Activated T-cell treated with anti-CD3 and anti-CD28 coated beads for 48 hours (primary cell): ENCODE results near the gene SSH2.
"Not testable (repeated sequence)": the region's sequence is repeated elsewhere in the genome, so short reads cannot be mapped to it uniquely, and the experiment has no call there.

Source experiments
- DNase-seq: peaks from one replicate; pipeline ENCODE4 v3.0.0-alpha.2; 2020; ENCODE audit warnings: low read depth

The SSH2 gene

DNA sequence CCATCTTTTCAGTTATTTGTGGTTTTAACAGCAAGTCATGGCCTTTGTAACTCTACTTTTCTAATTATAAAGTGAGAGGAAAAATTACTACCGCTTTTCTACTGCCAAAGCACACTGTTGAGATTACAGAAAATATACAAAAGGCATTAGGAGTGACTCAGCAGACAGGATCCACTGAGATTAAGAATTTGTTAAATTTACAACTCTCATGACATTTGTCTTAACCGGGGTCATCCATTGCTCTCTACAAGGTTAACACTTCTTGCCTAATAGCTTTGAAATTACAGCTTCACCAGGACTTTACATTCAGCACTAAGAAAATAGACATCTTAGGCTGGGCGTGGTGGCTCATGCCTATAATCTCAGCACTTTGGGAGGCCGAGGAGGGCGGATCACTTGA lies 93.4 kb downstream of the SSH2 start:
- DNase-seq, result no peak

DNA sequence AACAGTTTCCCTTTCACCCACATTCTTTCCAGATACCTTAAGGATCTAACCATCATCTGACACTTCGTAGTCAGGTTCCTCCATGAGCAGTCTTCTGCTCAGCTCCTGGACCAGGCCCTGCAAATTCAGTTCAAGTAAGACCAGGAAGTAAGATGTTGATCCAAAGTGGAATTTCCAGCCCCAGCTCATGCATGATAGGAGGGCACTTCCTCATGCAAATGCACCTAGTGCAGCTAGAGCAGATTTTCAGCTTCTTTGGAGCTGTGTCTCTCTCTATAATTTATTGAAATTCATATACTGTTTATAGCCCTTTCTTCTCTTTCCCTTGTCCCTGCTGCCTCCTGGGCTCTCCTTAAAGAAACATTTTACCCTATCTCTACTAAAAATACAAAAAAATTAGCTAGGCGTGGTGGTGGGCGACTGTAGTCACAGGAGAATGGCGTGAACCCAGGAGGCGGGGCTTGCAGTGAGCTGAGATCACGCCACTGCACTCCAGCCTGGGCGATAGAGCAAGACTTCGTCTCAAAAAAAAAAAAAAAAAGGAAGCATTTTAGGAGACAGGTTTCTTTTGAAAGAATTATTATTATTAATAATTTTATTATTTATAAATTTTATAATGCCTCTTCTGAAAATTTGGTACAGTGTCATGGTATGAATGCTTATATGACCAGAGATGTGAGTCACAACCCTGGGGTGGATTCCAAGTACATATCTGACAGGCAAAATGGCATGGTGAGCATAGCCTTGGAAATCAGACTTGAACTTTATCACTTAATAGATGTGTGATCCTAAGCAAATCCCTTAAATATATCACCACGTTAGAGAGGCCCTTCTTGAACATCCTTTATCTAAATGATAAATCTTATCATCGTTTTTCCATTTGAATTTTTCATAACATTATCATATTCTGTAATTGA lies 94.3 kb downstream of the SSH2 start:
- DNase-seq, result no peak

DNA sequence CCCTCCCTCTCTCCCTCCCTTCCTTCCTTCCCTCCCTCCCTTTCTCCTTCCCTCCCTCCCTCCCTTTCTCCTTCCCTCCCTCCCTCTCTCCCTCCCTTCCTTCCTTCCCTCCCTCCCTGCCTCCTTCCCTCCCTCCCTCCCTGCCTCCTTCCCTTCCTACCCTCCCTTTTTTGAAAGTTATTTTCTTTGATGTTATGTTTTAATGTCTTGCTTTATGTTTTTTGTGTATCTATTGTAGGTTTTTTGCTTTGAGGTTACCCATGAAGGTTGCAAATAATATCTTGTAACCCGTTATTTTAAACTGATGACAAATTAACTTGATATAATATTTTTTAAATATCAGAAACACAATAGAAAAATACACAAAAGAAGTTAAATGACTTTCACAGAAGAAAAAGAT lies 96.2 kb downstream of the SSH2 start:
- DNase-seq, result no peak

DNA sequence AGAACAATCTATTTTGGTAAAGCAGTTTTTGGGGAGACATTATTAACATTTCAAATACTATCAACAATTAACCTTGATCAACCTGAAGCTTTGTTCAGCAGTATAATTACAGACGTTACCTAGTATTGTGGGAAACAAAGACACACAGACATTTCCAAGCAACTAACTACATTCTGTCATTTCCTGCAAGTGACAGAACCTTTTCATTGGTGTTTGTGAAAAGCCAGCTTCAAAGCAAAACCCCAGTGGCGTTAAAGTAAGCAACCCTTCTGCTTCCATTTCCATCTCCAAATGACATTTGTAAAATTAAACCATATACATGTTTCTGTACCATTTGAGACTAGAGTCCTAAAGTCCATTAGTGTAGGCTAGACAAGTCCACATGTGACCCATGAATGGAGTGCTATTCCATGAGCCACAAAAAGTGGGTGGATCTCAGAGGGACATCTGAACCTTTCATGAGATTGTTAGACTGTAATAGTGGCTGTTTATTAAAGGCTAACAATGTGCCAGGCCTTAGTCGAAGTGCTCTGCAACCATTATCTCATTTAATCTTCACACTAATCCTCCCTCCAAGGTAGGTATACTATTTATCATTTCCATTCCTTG lies 101.2 kb downstream of the SSH2 start:
- DNase-seq, result no peak

DNA sequence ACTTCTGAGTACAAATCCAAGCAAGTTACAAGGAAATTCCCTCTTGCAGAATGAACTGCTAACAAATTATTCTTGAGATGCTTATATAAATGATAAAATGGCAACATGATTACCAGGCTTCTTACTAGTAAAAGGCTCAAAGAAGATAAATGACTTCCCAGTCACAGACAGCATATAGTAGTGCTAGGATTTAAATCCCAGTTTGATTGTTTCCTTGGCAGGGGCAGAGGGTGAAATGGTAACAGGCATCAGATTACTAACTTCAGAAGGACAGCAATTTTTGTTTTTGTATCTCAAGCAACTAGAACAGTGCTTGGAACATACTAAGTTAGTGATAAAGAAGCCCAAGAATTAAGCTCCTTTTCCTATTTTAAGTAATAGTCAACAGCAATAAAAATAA lies 102.8 kb downstream of the SSH2 start:
- no peak for DNase-seq

DNA sequence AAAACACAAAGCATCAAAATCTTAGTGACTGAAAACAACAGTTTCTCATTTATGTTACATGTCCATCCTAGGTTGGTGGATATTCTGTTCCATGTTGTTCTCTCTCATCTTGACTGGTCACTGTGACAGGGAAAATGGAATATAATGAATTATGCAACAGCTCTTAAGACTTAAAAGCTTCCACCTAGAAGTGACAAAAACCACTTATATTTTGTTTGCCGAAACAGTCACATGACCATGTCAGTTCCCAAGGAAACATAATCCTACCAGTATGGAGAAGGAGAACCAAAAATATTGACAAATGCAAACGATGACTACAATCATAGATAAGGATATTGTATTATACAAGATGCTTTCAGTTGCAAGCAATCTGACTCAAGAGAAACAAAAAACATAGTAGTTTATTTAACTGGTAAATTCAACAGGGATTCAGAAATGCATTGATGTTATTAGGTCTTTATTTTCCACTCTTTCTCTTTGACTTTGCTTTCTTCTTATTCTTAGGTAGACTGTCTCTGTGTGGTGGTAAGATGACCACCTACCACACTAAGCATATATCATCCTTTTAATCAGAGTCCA lies 103.8 kb downstream of the SSH2 start:
- no peak for DNase-seq

DNA sequence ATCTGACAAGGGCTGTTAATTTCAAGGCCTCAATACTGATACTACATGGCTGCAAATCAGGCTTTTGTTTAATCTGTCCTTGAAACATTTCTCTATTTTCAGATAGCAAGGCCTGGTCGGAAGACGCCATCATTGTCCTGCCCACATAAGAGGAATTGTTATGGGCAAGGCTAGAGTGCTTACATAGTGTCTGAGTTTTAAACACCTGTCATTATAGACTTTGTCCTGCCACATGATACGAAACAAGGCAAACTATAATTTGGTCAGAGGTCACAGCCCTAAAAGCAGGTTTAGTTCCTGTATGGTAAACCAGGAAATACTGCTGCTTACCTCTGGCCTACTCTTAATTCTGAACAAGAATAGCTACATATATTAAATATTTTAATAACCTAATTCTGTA lies 104.4 kb downstream of the SSH2 start:
- no peak for DNase-seq

DNA sequence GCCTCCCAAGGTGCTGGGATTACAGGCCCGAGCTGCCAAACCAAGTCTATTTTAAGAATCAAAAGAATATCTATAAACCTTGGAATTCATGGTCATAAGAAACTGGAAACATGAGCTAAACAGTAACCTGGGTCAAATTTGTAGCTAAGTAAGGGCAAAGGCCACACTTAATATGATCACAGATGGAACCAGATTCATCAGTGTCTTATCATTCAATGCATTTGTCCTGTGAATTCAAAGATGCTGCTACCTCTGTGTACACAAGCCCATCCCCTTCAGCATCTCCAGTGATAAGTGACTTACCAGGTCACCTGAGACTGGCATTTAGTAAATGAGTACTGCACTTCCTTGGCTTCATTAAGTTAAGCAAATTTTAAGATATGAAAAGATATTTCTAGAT lies 108.1 kb downstream of the SSH2 start:
- DNase-seq, result no peak

DNA sequence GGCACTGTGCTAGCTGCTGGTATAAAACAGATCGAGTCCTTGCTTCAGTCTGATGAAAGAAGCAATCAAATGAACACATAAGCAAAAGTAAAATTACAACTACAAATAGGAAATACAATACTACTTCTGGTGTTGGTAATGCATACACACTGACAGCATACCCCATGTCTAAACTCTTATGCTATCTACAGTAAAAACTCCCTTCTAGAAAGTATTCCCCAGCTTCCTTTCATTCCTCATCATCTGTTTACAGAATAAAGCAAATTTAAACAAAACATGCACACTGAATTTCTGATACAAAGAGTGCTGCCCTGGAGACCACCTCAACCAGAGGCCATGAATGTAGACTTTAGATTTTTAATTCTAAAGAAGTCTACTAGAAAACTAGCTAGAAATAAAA lies 109.6 kb downstream of the SSH2 start:
- DNase-seq, result no peak

DNA sequence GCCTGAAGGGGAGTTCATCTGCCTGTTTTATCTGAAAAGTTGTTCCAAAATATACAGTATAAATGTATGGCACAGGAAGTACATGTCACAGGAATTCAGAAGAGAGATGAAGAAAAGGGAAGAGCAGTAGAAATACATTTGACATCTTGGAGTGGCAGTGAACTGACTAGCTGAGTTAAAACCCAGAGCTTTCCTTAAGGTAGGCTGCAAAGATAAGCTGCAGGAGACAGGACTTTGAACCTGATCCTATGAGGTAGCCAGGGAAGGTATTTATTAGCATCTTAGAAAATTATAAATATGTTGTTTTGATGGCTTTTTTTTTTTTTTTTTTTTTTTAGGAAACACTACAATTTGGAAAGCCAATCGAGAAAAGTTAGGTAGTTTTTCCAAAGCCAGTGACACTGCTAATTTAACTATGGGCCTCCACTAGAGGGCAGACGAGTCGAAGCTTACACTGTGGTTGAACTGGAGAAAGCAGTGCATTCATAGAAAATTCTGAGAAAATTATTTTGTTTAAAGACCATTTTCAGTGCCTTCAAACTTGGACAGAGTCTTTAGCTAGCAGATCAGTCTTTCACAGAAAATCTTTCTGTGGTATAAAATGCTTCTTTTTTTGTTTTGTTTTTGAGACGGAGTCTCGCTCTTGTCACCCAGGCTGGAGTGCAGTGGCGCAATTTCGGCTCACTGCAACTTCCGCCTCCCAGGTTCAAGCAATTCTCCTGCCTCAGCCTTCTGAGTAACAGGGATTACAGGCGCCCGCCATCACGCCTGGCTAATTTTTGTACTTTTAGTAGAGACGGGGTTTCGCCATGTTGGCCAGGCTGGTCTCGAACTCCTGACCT lies 122.3 kb downstream of the SSH2 start:
- DNase-seq, result peak; percentile 47

DNA sequence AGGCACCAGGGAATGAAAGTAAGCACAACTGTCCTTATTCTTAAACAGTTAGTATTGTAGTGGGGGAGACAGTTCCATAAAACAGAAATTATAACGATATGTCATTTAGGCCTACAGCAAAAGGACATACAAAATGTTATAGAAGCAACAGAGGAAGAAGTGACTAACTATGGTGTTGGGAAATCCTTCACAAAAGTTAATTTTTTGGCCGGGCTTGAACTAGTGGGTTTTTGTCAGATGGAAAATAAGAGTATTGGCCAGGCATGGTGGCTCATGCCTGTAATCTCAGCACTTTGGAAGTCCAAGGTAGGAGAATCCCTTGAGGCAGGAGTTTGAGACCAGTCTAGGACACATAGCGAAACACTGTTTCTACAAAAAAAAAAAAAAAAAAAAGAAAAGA lies 127.8 kb downstream of the SSH2 start:
- no peak for DNase-seq

DNA sequence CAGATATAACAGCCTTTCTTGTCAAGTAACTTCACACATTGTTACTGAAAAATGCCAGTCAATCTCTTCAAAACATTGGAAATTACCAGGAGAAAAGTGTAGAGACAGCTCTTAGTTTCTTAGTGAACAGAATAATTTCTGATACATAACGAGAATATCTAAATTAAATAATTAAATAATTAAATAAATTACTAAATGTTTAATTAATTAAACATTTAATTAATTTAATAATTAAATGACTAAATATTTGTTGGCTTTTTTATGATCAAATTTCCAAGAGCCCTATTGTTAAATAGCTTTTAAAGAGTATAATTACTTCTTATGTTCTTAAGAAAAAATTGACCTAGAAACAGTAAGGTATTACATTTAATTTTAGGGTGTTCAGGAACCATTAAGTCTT lies 129.6 kb downstream of the SSH2 start:
- DNase-seq, result no peak

DNA sequence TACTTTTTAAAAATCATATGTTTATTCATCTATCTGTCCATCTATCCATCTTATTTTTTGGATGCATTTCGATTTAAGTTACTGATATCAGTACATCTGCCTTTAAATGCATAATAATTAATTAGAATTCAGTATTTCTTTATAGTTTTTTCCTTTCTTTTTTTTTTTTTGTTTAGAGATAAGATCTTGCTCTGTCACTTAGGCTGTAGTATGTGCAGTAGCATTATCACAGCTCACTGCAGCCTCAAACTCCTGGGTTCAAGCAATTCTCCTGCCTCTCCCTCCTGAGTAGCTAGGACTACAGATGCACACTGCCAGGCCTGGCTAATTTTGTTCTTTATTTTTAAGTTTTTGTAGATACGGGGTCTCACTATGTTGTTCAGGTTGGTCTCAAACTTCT lies 133.4 kb downstream of the SSH2 start:
- no peak for DNase-seq

DNA sequence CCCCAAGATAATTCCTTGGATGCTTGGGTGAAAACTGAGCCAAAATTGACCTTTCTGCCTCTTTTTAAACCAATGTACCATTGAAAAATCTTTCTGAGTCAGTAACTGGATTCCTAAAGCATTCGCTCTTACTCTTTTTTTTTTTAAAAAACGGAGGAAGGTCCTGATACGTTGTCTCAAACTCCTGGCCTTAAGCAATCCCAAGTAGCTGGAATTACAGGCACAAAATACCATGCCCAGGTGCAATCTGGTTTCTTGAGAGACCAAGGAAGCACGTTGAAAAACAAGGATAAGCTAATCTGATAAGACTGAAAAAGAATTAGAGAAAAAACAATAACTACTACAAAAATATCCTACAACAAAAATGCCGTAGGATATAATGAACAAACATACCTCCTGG lies 136.5 kb downstream of the SSH2 start:
- DNase-seq, result no peak

DNA sequence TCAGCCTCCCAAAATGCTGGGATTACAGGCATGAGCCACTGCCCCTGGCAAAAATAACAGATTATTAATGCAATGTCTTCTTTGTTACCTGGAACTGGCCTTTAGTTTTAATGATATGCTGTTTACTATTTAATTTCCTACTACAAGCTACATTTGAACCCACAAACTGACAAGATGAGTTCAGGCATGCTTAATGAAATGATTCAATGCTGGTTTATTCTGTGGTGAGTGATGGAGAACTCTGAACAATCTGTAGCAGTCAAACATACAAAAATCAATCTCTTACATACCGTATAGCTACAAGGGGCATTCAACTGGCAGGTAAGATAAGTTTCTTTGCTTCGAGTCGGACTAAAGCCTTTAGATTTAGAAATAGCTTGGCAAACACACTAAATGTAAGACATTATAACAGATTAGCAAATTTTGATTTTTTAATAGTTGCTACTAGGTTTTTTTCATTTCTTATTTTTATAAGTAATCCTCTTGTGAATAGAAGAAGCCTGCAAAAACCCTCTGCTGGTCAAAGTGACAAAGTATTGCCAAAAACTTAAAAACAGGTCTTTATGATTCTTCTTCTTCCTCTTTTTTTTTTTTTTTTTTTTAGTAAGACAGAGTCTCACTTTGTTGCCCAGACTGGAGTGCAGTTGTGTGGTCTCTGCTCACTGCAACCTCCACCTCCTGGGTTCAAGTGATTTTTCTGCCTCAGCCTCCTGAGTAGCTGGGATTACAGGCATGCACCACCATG lies 138.5 kb downstream of the SSH2 start:
- no peak for DNase-seq

DNA sequence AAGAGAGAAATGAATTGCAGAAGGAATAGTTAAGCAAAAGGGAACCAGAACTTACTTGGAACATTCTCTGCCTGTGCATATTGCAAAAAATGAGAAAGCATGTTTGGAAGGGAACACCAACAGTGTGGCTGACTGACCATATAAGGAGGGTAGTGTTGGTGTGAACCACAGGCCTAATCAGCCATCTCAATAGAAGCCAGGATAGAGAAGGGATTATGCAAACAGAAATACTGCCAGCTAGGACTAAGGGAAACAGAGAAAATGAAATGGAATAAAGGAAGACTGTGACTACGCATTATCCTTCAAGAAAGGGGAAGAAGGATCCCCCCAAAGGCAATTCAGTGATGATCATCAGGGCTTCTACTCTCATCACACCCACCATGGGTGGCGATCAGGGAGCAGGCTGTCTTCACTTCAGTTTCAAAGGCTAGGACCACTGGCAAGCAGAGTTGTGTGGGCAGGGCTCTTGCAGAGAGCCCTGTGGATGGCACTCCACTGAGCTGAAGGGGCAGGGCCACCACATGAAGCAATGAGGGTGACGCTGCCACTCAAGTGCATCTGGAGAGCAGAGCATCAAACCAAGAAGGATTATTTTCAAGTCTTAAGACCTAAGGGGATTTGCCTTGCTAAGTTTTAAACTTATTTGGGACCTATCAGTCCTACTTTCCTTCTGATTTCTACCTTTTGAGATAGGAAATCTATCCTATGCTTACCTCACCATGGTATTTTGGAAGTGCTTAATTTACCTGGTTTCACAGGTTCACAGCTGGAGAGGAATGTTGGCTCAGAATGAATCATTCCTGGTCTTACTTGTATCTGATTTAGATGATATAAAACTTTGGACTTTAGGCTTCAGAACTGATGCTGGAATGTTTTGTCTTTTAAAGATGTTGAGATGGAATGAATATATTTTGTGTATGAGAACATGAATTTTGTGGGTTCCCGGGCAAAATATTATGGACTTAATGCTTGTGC lies 140.5 kb downstream of the SSH2 start:
- DNase-seq, result no peak

DNA sequence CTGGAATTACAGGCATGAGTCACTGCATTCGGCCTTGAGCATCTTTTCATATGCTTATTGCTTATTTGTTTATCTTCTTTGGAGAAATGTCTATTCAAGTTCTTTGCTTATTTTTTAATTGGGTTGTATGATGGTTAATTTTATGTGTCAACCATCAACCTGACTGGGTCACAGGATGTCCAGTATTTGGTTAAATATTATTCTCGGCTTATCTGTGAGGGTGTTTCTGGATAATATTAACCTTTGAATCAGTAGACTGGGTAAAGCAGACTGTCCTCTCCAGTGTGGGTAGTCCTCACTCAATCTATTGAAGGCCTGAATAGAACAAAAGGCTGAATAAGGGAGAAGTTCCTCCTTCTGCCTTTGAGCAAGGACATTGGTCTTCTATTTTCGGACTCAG lies 142.0 kb downstream of the SSH2 start:
- DNase-seq, result no peak

DNA sequence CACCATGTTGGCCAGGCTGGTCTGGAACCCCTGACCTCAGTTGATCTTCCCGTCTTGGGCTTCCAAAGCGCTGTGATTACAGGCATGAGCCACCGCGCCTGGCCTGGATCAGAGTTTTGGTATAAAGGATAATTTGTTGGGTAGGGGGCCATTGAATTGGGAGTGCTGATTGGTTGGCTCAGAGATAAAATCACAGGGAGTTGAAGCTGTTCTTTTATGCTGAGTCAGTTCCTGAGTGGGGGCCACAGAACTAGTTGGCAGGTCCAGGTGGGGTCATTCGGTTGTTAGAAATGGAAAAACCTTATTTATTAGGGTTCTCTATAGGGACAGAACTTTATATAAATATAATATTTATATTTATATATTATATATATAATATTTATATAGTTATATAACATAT lies 147.1 kb downstream of the SSH2 start:
- DNase-seq, result no peak

DNA sequence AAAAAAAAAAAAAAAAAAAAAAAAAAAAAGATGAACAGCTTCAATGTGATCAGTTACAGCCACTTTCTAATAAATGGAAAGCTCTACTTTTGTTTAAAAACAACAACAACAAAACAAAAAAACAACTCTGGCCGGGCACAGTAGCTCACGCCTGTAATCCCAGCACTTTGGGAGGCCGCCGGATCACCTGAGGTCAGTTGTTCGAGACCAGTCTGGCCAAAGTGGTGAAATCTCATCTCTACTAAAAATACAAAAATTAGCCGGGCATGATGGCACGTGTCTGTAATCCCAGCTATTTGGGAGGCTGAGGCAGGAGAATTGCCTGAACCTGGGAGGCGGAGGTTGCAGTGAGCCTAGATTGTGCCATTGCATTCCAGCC lies 150.2 kb downstream of the SSH2 start:
- not testable (repeated sequence) for DNase-seq

DNA sequence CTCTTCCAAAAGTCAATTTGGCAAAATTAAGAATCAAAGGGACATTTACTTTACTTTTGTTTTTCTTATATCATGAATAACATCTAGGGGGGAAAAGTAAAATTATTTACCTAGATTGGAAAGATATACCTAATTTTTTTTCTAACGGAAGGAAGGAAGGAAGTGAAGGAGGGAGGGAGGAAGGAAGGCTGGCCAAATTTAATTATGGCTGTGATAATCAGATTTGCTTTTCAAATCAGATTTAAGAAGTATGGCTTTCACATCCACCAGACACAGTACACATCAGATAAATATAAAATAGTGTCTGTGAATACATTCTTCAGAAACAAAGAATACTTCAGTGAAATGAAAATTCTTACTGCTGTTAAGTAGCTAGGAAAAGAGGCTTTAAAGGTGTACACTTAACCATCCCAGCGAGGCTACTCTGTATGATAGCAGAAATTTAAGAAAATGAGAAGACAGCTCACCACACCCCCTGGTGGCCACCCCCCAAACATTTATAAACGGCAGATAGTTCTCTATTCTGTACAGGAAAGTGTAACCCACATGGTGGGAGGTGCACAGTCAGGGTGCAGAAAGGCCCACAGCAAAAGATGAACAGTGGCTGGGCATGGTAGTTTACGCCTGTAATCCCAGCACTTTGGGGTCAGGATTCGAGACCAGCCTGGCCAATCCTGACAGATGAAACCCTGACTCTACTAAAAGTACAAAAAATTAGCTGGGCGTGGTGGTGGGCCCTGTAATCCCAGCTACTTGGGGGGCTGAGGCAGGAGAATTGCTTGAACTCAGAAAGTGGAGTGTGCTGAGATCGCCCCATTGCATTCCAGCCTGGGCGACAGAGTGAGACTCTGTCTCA lies 150.8 kb downstream of the SSH2 start:
- peak; percentile 70 for DNase-seq
